HepG2 (cell line): Measurements from ENCODE around the gene PPM1G.

Experiments
- ATF2 ChIP-seq: sonication (generic); formaldehyde crosslinking; IDR thresholded peaks from 2 replicates; pipeline ENCODE4 v1.4.0; 2020; ENCODE audit warnings: missing genetic modification reagents
- HCFC1 ChIP-seq: fragments of 150-350 bp; IDR thresholded peaks from 2 replicates; pipeline ENCODE4 v1.6.1; 2014; ENCODE audit warnings: low read depth, low read length
- HDAC2 ChIP-seq: sonication (generic); formaldehyde crosslinking; IDR thresholded peaks from 2 replicates; pipeline ENCODE4 v1.4.0; 2020; ENCODE audit warnings: missing genetic modification reagents
- IRF2 ChIP-seq: IDR thresholded peaks from 2 replicates; pipeline ENCODE4 v1.6.1; 2018; ENCODE audit warnings: missing genetic modification reagents, missing compliant biosample characterization
- IRX3 ChIP-seq: sonication (generic); formaldehyde crosslinking; IDR thresholded peaks from 2 replicates; pipeline ENCODE4 v1.8.1; 2023; ENCODE audit warnings: mild to moderate bottlenecking, low read depth, missing genetic modification reagents, borderline replicate concordance
- NFYB ChIP-seq: sonication (generic); formaldehyde crosslinking; IDR thresholded peaks from 2 replicates; pipeline ENCODE4 v1.4.0; 2020; ENCODE audit warnings: missing genetic modification reagents
- SMARCE1 ChIP-seq: fragments of 450-650 bp; IDR thresholded peaks from 2 replicates; pipeline ENCODE4 v1.6.1; 2017; ENCODE audit warnings: borderline replicate concordance
- ZFP37 ChIP-seq: sonication (generic); formaldehyde crosslinking; IDR thresholded peaks from 2 replicates; pipeline ENCODE4 v1.4.0; 2020; ENCODE audit warnings: missing genetic modification reagents, borderline replicate concordance
- TF ChIP-seq, protein P1 (sequence below): sonication (generic); formaldehyde crosslinking; IDR thresholded peaks from 2 replicates; pipeline ENCODE4 v1.5.1; 2020; ENCODE audit warnings: mild to moderate bottlenecking, missing genetic modification reagents, borderline replicate concordance
- TF ChIP-seq, protein P2 (sequence below): sonication (generic); formaldehyde crosslinking; IDR thresholded peaks from 2 replicates; pipeline ENCODE4 v1.8.0; 2022; ENCODE audit warnings: mild to moderate bottlenecking, missing genetic modification reagents, moderate library complexity

DNA sequence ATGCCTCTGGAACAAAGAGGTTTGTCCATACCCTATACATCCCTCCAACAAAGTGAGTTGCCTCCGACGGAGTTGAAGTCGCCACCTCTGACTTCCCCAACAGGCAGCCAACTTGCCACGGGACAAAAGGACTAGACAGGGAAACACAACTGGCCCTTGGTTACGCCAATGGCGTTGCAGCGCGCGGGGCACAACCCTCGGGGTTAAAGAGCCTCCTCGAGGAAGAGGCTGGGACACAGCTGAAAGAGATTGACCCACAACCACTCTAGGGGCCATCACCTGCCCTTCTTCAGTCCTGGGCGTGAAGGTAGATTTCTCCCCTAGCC is 53.4 kb downstream of the PPM1G start:
- TF ChIP-seq HDAC2 = no peak
- no peak for TF ChIP-seq HCFC1
- TF ChIP-seq, protein P1, sequence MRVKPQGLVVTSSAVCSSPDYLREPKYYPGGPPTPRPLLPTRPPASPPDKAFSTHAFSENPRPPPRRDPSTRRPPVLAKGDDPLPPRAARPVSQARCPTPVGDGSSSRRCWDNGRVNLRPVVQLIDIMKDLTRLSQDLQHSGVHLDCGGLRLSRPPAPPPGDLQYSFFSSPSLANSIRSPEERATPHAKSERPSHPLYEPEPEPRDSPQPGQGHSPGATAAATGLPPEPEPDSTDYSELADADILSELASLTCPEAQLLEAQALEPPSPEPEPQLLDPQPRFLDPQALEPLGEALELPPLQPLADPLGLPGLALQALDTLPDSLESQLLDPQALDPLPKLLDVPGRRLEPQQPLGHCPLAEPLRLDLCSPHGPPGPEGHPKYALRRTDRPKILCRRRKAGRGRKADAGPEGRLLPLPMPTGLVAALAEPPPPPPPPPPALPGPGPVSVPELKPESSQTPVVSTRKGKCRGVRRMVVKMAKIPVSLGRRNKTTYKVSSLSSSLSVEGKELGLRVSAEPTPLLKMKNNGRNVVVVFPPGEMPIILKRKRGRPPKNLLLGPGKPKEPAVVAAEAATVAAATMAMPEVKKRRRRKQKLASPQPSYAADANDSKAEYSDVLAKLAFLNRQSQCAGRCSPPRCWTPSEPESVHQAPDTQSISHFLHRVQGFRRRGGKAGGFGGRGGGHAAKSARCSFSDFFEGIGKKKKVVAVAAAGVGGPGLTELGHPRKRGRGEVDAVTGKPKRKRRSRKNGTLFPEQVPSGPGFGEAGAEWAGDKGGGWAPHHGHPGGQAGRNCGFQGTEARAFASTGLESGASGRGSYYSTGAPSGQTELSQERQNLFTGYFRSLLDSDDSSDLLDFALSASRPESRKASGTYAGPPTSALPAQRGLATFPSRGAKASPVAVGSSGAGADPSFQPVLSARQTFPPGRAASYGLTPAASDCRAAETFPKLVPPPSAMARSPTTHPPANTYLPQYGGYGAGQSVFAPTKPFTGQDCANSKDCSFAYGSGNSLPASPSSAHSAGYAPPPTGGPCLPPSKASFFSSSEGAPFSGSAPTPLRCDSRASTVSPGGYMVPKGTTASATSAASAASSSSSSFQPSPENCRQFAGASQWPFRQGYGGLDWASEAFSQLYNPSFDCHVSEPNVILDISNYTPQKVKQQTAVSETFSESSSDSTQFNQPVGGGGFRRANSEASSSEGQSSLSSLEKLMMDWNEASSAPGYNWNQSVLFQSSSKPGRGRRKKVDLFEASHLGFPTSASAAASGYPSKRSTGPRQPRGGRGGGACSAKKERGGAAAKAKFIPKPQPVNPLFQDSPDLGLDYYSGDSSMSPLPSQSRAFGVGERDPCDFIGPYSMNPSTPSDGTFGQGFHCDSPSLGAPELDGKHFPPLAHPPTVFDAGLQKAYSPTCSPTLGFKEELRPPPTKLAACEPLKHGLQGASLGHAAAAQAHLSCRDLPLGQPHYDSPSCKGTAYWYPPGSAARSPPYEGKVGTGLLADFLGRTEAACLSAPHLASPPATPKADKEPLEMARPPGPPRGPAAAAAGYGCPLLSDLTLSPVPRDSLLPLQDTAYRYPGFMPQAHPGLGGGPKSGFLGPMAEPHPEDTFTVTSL (CRISPR knock-in tag) = no peak
- TF ChIP-seq, protein P2, sequence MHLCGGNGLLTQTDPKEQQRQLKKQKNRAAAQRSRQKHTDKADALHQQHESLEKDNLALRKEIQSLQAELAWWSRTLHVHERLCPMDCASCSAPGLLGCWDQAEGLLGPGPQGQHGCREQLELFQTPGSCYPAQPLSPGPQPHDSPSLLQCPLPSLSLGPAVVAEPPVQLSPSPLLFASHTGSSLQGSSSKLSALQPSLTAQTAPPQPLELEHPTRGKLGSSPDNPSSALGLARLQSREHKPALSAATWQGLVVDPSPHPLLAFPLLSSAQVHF (CRISPR knock-in tag) = peak; percentile 83; the same call in 1 of the 2 replicates
- TF ChIP-seq SMARCE1 = no peak
- TF ChIP-seq IRX3 = no peak
- TF ChIP-seq ZFP37 = no peak
- 0 out of 2 replicates have a peak, but pooled peaks have one; percentile 4 for TF ChIP-seq IRF2 (CRISPR knock-in tag)
- TF ChIP-seq NFYB (CRISPR knock-in tag) = peak; percentile 72
- TF ChIP-seq ATF2 (CRISPR knock-in tag) = no peak
